Tibial nerve (tissue), 4 donors: ENCODE results near the gene HLF.

Source experiments
- EP300 ChIP-seq, 2 donors: sonication (generic); formaldehyde crosslinking; IDR thresholded peaks; one replicate each; pipeline ENCODE4 v1.6.1; 2017; ENCODE audit warnings: antibody characterized with exemption in 2 of 2, mild to moderate bottlenecking in 1 of 2
- POLR2A ChIP-seq, 2 donors: fragments of 450-650 bp; IDR thresholded peaks; one replicate each; pipeline ENCODE4 v1.6.1; 2017; ENCODE audit warnings: antibody characterized with exemption in 2 of 2, mild to moderate bottlenecking in 2 of 2, moderate library complexity in 2 of 2
- TF ChIP-seq, protein P1 (sequence below), 5 experiments: fragments of 200-600 bp in 3 of 5; fragments of 450-650 bp in 2 of 5; sonication (generic) in 3 of 5; IDR thresholded peaks; one replicate each; pipeline ENCODE4 v1.5.1; 2016 to 2019; ENCODE audit warnings: antibody characterized with exemption in 5 of 5, mild to moderate bottlenecking in 3 of 5, moderate library complexity in 2 of 5

DNA sequence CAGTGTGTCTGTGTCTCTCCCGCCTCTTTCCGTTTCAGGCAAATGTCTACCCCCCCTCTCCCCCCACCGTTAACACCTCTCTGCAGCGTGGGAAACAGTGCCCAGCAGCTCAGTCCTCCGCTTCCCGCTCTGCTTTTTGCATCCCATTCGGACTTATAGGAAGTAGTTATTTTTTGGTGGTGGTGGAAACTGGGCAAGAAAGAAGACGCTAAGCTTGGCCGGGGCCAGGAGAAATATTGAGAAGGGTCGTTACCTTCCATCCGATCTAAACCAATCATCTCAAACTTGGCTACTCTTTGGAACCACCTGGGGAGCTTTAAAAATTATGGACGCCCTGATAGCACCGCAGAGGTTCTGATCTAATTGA lies 499 bp upstream of the HLF start:
- TF ChIP-seq, protein P1, sequence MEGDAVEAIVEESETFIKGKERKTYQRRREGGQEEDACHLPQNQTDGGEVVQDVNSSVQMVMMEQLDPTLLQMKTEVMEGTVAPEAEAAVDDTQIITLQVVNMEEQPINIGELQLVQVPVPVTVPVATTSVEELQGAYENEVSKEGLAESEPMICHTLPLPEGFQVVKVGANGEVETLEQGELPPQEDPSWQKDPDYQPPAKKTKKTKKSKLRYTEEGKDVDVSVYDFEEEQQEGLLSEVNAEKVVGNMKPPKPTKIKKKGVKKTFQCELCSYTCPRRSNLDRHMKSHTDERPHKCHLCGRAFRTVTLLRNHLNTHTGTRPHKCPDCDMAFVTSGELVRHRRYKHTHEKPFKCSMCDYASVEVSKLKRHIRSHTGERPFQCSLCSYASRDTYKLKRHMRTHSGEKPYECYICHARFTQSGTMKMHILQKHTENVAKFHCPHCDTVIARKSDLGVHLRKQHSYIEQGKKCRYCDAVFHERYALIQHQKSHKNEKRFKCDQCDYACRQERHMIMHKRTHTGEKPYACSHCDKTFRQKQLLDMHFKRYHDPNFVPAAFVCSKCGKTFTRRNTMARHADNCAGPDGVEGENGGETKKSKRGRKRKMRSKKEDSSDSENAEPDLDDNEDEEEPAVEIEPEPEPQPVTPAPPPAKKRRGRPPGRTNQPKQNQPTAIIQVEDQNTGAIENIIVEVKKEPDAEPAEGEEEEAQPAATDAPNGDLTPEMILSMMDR (IDR thresholded peaks at IDR 0.05): no peak
- TF ChIP-seq POLR2A (IDR thresholded peaks at IDR 0.05) (no peak), EP300 (IDR thresholded peaks at IDR 0.05) (no peak)
